Neutrophil (primary cell): ENCODE measurements around the gene STXBP4.

ENCODE experiments used
- H3K27ac ChIP-seq: fragments of 200-600 bp; sonication (generic); 2 replicates; pipeline ENCODE4 v1.5.1; 2016; ENCODE audit warnings: mild to moderate bottlenecking, moderate library complexity
- H3K27me3 ChIP-seq: fragments of 200-600 bp; sonication (generic); 2 replicates; pipeline ENCODE4 v1.6.0; 2016; ENCODE audit warnings: mild to moderate bottlenecking
- H3K36me3 ChIP-seq: fragments of 200-600 bp; sonication (generic); 2 replicates; pipeline ENCODE4 v1.5.1; 2017
- H3K4me1 ChIP-seq, 2 experiments: fragments of 200-600 bp in 1 of 2; sonication (generic) in 1 of 2; 1 replicate in 1 of 2; 2 replicates in 1 of 2; pipeline versions ENCODE4 v1.5.1 to v1.6.1; 2013 to 2016; ENCODE audit warnings: low read depth in 1 of 2, low read length in 1 of 2, mild to moderate bottlenecking in 1 of 2, moderate library complexity in 1 of 2; ENCODE audit not compliant: control insufficient read depth in 1 of 2, insufficient read depth in 1 of 2
- H3K4me3 ChIP-seq, 2 experiments: fragments of 200-600 bp in 1 of 2; sonication (generic) in 1 of 2; 1 replicate in 1 of 2; 2 replicates in 1 of 2; pipeline ENCODE4 v1.5.1; 2013 to 2016; ENCODE audit warnings: low read depth in 1 of 2, low read length in 1 of 2, mild to moderate bottlenecking in 1 of 2, moderate library complexity in 1 of 2
- H3K9me3 ChIP-seq: fragments of 200-600 bp; sonication (generic); 2 replicates; pipeline ENCODE4 v1.5.1; 2016
- TF ChIP-seq, protein P1 (sequence below): fragments of 200-600 bp; sonication (generic); IDR thresholded peaks from 2 replicates; pipeline ENCODE4 v1.5.1; 2016; ENCODE audit warnings: antibody characterized with exemption

STXBP4 gene

DNA sequence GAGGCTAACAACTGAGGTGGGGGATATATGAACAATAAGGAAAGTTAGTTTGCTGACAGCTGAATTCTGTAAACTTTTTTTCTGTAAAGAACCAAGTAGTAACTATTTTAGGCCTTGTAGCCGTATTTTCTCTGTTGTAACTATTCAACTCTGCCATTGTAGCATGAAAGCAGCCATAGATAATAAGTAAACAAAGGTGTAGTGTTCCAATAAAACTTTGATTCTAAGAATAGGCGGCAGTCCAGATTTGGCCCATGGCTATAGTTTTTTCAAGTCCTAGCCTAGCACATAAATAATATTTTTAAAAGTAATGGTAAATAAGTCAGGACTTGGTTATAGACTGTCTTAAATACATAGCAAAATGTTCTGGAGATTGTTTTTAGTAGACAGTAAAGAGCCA lies 142.0 kb downstream of the STXBP4 start:
- Histone ChIP-seq H3K27ac (no peak overlapping the region), H3K4me1 (no peaks in the 10 kb centered on the region), H3K36me3 (no peaks in the 10 kb centered on the region), H3K27me3 (no peaks in the 10 kb centered on the region), H3K4me3 (no peak overlapping the region), H3K9me3 (no peaks in the 10 kb centered on the region)
- TF ChIP-seq, protein P1, sequence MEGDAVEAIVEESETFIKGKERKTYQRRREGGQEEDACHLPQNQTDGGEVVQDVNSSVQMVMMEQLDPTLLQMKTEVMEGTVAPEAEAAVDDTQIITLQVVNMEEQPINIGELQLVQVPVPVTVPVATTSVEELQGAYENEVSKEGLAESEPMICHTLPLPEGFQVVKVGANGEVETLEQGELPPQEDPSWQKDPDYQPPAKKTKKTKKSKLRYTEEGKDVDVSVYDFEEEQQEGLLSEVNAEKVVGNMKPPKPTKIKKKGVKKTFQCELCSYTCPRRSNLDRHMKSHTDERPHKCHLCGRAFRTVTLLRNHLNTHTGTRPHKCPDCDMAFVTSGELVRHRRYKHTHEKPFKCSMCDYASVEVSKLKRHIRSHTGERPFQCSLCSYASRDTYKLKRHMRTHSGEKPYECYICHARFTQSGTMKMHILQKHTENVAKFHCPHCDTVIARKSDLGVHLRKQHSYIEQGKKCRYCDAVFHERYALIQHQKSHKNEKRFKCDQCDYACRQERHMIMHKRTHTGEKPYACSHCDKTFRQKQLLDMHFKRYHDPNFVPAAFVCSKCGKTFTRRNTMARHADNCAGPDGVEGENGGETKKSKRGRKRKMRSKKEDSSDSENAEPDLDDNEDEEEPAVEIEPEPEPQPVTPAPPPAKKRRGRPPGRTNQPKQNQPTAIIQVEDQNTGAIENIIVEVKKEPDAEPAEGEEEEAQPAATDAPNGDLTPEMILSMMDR: no peak

- Histone ChIP-seq H3K27ac (no peak overlapping the region), H3K36me3 (no peaks in the 10 kb centered on the region), H3K4me3 (no peak overlapping the region), H3K9me3 (no peaks in the 10 kb centered on the region), H3K27me3 (no peaks in the 10 kb centered on the region), H3K4me1 (no peaks in the 10 kb centered on the region)
- TF ChIP-seq, protein P1: no peak
Measured at GRCh38 chr17:55114283-55114682, 145.7 kb downstream of the STXBP4 start.

- H3K9me3 ChIP-seq: no peaks in the 10 kb centered on the region
- H3K36me3 ChIP-seq: no peaks in the 10 kb centered on the region
- H3K4me1 ChIP-seq: no peaks in the 10 kb centered on the region
- no peak overlapping the region for H3K4me3 ChIP-seq
- H3K27me3 ChIP-seq: no peaks in the 10 kb centered on the region
- H3K27ac ChIP-seq: no peak overlapping the region
- TF ChIP-seq, protein P1: no peak
Measured at GRCh38 chr17:55116440-55116914, 147.9 kb downstream of the STXBP4 start.

- TF ChIP-seq, protein P1: no peak
- Histone ChIP-seq H3K9me3 (no peaks in the 10 kb centered on the region), H3K4me3 (no peak overlapping the region), H3K36me3 (no peaks in the 10 kb centered on the region), H3K27ac (no peak overlapping the region), H3K4me1 (no peaks in the 10 kb centered on the region), H3K27me3 (no peaks in the 10 kb centered on the region)
Measured at GRCh38 chr17:55117164-55117563, 148.6 kb downstream of the STXBP4 start.

DNA sequence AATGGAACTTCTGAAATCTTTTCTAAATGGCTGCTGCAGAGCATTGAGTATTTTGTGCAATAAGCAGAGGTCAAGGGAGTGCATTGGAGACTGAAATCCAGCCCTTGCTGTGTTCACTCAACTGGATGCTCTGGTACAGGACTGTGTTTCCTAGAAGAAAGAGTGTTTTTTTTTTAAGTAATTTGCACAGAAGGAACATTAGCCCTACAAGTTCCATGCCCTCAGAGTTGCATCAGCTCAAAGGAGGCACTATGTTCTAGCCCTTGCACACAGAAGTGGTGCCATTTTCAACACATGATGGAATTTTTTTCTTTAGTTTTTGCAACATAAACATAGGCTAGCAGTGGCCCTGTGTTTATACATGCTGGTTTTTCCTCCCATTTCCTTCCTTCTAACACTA lies 152.1 kb downstream of the STXBP4 start:
- Histone ChIP-seq H3K9me3 (no peaks in the 10 kb centered on the region), H3K4me3 (no peak overlapping the region), H3K27me3 (no peaks in the 10 kb centered on the region), H3K27ac (no peak overlapping the region), H3K36me3 (no peaks in the 10 kb centered on the region), H3K4me1 (no peaks in the 10 kb centered on the region)
- TF ChIP-seq, protein P1: no peak

DNA sequence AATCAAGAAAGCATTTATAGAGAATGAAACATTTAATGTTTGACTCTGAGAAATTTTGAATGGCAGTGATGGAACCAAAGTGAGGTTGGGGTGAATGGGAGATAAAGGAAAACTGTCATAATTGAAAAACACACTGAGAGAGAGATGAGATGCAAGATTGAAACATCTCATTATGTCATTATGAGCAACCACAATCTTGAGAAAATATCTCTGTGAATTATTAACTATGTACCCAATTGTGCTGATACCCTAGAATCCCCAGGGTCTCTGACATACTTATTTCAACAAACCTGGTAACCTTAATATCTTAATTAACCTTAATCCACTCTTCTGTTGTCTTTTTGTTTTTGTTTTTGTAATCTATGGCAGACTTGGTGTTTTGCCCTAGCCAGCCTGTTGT lies 152.7 kb downstream of the STXBP4 start:
- Histone ChIP-seq H3K27ac (no peak overlapping the region), H3K4me1 (no peaks in the 10 kb centered on the region), H3K27me3 (no peaks in the 10 kb centered on the region), H3K4me3 (no peak overlapping the region), H3K9me3 (no peaks in the 10 kb centered on the region), H3K36me3 (no peaks in the 10 kb centered on the region)
- TF ChIP-seq, protein P1: no peak
